UCSD-AML1 (cell line): ENCODE measurements around the gene TNNI3.
"Not testable (repeated sequence)": the region's sequence is repeated elsewhere in the genome, so short reads cannot be mapped to it uniquely, and the experiment has no call there.

Experiments used
- DNase-seq: peaks from one replicate; lab custom pipeline; 2025; ENCODE audit not compliant: unreplicated experiment; lab: John Stamatoyannopoulos, UW

The TNNI3 gene

GRCh38 chr19:55173186-55173713, 15.7 kb upstream of the TNNI3 start:
- no peak for DNase-seq

DNA sequence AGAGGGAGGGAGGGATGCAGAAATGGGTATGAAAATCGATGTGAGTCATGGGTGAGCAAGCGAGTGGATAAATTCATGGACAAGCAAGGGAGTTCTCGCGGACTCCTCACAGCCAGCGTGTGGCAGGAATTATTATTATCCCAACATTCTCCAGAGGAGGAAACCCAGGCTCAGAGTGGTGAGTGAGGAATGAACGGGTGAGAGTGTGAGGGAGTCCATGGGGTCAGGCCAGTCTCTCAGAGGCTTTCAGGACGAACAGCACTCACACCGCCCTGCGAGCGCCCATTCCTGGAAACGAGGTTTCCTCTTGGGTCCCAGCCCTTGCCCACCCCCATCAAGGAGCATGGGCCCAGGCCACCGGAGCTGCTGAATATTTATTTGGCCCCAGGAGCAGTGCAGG, 15.2 kb upstream of the TNNI3 start:
- no peak for DNase-seq

- not testable (repeated sequence) for DNase-seq
These were observed 14.8 kb upstream of the TNNI3 start for GRCh38 chr19:55172318-55172717.

- DNase-seq, result no peak
These were observed 13.9 kb upstream of the TNNI3 start for GRCh38 chr19:55171440-55171839.

DNA sequence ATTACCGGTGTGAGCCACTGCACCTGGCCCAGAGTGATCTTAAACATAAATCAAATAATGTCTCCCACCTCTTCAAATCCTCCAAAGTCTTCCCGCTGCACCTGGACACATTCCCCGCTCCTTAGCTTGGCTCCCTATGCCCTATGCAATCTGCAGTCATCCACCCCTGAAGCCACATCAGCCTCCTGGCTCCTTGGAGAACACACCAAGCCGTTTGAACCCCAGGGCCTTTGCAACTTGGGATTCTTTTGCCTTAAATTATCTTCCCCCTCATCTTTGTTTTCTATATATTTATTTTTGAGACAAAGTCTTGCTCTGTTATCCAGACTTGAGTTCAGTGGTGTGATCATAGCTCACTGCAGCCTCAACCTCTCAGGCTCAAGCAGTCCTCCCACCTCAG, 11.6 kb upstream of the TNNI3 start:
- DNase-seq, result no peak

GRCh38 chr19:55166530-55167268, 9.2 kb upstream of the TNNI3 start, which contains the start of gene DNAAF3:
Gene DNAAF3, minus strand, starts transcription at chr19:55166613. Its CDS starts 200 bp downstream, at chr19:55166413.
- DNase-seq, result peak; percentile 95

DNA sequence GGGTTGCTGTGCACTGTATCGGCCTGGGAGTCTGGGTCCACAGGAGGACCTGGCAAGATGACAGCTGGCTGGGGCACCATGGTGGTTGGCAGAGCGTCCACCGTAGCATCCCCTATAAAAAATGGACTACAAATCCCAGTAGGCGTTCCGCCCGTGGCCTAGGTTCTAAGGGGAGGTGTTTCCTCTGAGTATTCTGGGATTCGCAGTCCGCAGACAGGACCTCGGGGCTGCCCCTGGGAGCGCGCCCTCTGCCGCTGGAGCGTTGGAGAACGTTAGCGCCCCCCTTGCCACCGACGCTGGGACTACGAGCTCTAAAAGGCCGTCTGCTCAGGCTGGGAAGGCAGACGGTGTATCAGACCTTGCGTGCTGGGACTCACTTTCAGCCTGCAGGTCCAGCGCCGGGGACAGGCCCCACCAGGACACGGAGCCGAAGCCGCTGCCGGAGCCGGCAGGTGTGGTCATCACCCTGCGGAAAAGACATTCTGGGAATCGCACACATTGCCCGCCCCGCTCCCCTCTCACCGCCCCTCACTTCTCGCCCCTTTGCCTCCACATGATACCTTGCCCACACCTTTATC, 8.5 kb upstream of the TNNI3 start:
- DNase-seq, result peak; percentile 87

GRCh38 chr19:55161571-55162322, 4.2 kb upstream of the TNNI3 start:
- DNase-seq, result no peak

DNA sequence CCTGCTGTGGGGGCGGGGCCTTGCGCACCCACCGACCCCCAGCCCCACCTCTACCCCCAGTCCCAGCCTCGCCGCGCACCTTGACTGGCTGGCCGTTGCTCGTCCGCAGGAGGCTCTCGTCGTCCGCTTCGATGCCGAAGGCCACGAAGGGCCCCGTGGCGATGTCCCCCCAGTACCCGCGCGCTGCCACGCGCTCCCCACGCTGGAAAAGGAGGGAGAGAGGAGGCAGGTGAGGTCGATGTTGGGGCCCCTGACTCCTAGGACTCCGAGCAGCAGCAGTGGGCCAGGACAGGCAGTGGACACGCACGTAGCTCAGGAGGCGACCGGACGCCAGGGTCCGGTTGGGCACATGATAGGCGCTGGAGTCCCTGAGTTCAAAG, 3.4 kb upstream of the TNNI3 start:
- no peak for DNase-seq

DNA sequence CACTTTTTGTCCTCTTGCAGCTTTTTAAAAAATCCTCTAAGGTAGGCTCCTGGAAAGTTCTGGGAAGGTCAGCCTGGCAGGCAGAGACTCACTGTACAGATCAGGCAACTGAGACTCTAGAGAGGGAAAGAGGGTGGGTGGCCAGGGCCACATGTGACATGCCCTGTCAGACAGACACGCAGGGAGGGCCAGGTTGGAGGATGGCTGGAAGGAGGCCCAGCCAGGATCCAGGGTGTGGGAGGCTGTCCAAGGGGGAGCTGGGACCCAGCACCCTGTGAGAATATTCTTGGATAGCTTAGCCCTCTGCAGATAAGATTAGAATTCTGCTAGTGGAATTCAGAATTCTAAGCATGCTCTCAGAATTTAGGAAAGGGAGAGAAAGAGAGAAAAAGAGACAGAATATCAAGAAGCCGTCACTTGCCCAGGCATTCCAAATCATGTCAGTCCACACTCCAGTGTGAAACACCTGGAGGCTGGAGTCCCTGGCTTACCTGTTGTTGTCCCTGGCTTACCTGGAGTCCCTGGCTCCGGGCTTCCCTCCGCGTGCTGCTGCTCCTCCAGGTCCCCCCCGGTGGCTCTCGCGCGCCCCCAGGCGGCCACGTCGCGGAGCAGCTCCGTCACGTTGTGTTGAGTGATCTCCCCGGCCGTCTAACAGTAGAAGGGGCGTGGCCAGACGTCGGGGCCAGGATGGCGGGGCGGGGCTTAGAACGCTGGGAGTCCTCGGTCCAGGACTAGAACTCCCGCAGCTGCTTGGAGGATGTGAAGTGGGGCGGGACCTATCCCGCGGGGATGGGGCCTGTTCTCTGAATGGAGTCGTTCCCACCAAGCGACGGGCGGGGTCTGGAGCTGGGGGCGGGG, 2.8 kb upstream of the TNNI3 start:
- peak; percentile 96 for DNase-seq

GRCh38 chr19:55158848-55159749, 1.6 kb upstream of the TNNI3 start:
- DNase-seq, result no peak

DNA sequence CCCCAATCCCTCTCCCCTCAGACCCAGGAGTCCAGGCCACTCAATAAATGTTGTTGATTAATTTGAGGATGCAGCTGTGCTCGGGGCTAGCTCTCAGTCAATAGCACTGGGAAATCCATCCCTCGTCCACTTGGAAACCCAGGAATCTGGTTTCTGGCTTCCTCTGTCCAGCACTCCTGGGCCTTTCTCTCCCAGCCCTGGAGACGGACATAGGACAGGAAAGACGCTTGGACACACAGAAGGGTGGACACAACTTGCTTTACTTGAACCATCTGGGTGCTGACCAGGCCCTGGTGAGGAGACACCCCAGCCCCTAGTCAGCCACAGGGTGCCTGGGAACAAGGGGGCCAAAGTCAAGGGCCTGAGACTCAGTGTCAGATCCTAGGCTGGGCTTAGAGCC, 891 bp upstream of the TNNI3 start:
- no peak for DNase-seq

DNA sequence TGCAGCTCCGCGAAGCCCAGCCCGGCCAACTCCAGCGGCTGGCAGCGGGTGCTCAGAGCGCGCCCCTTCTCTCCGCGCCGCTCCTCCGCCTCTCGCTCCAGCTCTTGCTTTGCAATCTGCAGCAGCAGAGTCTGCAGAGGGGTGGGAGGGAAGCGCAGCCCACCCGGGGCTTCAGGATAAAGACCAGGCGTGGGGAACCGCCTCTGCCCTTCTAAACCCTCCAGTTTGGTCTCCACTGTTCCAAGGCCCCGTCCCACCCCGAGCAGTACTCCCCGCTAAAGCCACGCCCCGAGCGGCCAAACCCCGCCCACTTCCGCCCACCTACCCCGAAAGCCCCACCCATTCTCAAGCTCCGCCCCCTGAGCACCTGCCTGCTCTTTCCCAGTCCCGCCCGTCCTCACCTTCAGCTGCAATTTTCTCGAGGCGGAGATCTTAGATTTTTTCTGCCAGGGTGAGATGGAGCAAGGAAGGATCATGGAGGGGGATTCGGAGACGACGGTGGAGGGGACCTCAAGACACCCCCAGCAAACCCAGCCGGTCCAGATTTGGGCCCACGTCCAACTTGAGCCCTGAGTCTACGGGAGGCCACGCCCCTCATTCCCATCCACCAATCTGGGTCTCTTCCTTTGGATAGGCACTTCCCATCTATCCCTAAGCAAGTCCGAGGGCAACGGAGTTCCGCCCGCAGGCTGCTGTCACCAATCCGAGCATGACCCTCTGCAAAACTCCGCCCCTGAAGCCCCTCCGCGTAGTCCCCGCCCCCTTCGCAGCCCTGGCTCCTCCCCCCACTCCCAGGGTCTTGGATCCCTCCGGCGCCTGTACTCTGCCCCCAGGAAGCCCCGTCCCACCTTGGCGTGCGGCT, 1.1 kb downstream of the TNNI3 start:
- DNase-seq, result no peak

DNA sequence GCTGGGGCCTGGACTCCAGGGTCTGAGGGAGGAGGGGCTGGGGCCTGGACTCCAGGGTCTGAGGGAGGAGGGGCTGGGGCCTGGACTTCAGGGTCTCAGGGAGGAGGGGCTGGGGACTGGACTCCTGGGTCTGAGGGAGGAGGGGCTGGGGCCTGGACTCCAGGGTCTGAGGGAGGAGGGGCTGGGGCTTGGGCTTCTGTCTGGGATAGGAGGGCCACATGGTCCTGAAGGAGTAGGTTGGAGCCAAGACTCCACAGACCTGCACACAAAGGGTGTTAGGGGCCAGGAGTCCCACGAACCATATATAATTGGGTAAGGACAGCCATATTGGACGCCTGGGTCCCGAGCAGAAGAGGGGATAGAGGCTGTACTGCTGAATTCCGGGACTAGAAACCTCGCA, 1.7 kb downstream of the TNNI3 start:
- DNase-seq, result not testable (repeated sequence)

DNA sequence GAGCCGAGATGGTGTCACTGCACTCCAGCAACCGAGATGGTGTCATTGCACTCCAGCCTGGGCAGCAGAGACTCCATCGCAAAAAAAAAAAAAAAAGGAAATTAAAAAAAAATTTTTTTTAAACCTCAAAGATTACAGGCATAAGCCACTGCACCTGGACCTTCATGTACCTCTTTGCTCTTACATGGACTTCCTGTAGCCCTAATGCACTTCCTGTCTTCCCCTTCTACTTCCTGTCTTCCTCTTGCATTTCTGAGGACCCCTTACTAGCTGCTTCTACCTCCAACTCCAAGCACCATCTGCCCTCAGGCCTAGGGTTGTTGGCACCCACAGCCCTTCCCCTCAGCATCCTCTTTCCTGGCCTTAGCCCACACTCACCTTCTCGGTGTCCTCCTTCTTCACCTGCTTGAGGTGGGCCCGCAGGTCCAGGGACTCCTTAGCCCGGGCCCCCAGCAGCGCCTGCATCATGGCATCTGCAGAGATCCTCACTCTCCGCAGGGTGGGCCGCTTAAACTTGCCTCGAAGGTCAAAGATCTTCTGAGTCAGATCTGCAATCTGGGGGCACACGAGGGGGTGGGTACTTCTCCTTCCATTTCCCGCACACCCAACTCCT, 3.8 kb downstream of the TNNI3 start:
- DNase-seq, result no peak

GRCh38 chr19:55152017-55152416, 5.5 kb downstream of the TNNI3 start:
- DNase-seq, result no peak

GRCh38 chr19:55149078-55150003, 8.2 kb downstream of the TNNI3 start, which contains the start of gene TNNT1:
Gene TNNT1, minus strand, starts transcription at chr19:55149206. Its CDS starts 2,049 bp downstream, at chr19:55147157.
- DNase-seq, result no peak
